WTC11 (cell line): ENCODE data around the gene SLC6A20. TPM values are rescaled to one million over a fixed set of nuclear protein-coding genes. Genes with fewer than 3 reads are reported as not detected.

Experiments
- ATAC-seq: fragments of 200-7000 bp; cut with Tn5 transposase; 2 replicates; pipeline ENCODE4 v1.10.0; 2021; ENCODE audit warnings: mild to moderate bottlenecking, moderate library complexity
- CTCF ChIA-PET: fragments of 300-600 bp; sonication (Branson Sonifier 250); formaldehyde crosslinking; loops from one replicate; lab custom pipeline; 2021; ENCODE audit warnings: antibody characterized with exemption; lab: Charles Lee
- POLR2A ChIA-PET: fragments of 350-600 bp; sonication (Branson Sonifier 250); formaldehyde crosslinking; loops from one replicate; lab custom pipeline; 2021; ENCODE audit warnings: antibody characterized with exemption; lab: Charles Lee
- DNase-seq: peaks from one replicate; pipeline ENCODE4 v3.0.0; 2021; ENCODE audit warnings: low spot score
- H3K27ac Mint-ChIP-seq: 2 replicates; pipeline ENCODE4 v1.8.0; 2021; ENCODE audit warnings: mixed read lengths
- H3K27me3 Mint-ChIP-seq: 2 replicates; pipeline ENCODE4 v1.8.0; 2021; ENCODE audit warnings: low read depth, mild to moderate bottlenecking, moderate library complexity, mixed read lengths
- H3K36me3 Mint-ChIP-seq: 2 replicates; pipeline ENCODE4 v1.8.0; 2021; ENCODE audit warnings: mixed read lengths
- H3K4me1 Mint-ChIP-seq: 2 replicates; pipeline ENCODE4 v1.8.0; 2022; ENCODE audit warnings: mixed read lengths
- H3K4me3 Mint-ChIP-seq: 2 replicates; pipeline ENCODE4 v1.8.0; 2021; ENCODE audit warnings: mild to moderate bottlenecking, moderate library complexity, mixed read lengths
- H3K9me3 Mint-ChIP-seq: 2 replicates; pipeline ENCODE4 v1.8.0; 2021; ENCODE audit warnings: mixed read lengths
- CBFB ChIP-seq: sonication (generic); formaldehyde crosslinking; IDR thresholded peaks from 2 replicates; pipeline ENCODE4 v1.8.1; 2022; ENCODE audit warnings: mild to moderate bottlenecking, low read depth, missing genetic modification reagents
- EMX1 ChIP-seq: fragments of 250-450 bp; sonication (Bioruptor Pico); IDR thresholded peaks from 2 replicates; pipeline ENCODE4 v1.8.0; 2021; ENCODE audit warnings: mild to moderate bottlenecking
- ETV6 ChIP-seq: sonication (generic); formaldehyde crosslinking; IDR thresholded peaks from 2 replicates; pipeline ENCODE4 v1.8.1; 2022; ENCODE audit warnings: mild to moderate bottlenecking, missing genetic modification reagents
- GABPB1 ChIP-seq: sonication (generic); formaldehyde crosslinking; IDR thresholded peaks from 2 replicates; pipeline ENCODE4 v1.8.1; 2023; ENCODE audit warnings: mild to moderate bottlenecking, missing genetic modification reagents
- HMGA2 ChIP-seq: fragments of 250-450 bp; sonication (Bioruptor Pico); IDR thresholded peaks from 2 replicates; pipeline ENCODE4 v1.4.0; 2021; ENCODE audit warnings: mild to moderate bottlenecking, moderate library complexity
- IRF2 ChIP-seq: sonication (generic); formaldehyde crosslinking; IDR thresholded peaks from 2 replicates; pipeline ENCODE4 v1.8.0; 2022; ENCODE audit warnings: low read depth, missing genetic modification reagents, borderline replicate concordance
- KAT7 ChIP-seq: sonication (generic); formaldehyde crosslinking; IDR thresholded peaks from 2 replicates; pipeline ENCODE4 v1.8.1; 2023; ENCODE audit warnings: missing genetic modification reagents, mild to moderate bottlenecking, borderline replicate concordance
- MXD4 ChIP-seq: fragments of 250-450 bp; sonication (Bioruptor Pico); IDR thresholded peaks from 2 replicates; pipeline ENCODE4 v1.8.0; 2021; ENCODE audit warnings: mild to moderate bottlenecking, moderate library complexity, borderline replicate concordance
- MYBL2 ChIP-seq: sonication (generic); formaldehyde crosslinking; IDR thresholded peaks from 2 replicates; pipeline ENCODE4 v1.8.1; 2023; ENCODE audit warnings: mild to moderate bottlenecking, moderate library complexity, missing genetic modification reagents
- NR1H2 ChIP-seq: sonication (generic); formaldehyde crosslinking; IDR thresholded peaks from 2 replicates; pipeline ENCODE4 v1.9.0; 2021; ENCODE audit warnings: mild to moderate bottlenecking, moderate library complexity, missing genetic modification reagents
- NR3C1 ChIP-seq: sonication (generic); formaldehyde crosslinking; conservative IDR thresholded peaks from 2 replicates; pipeline ENCODE4 v1.8.1; 2023; ENCODE audit warnings: low read depth, mild to moderate bottlenecking, missing genetic modification reagents
- RORB ChIP-seq: fragments of 250-450 bp; sonication (Bioruptor Pico); IDR thresholded peaks from 2 replicates; pipeline ENCODE4 v1.9.0; 2021; ENCODE audit warnings: mild to moderate bottlenecking
- SMAD3 ChIP-seq: sonication (generic); formaldehyde crosslinking; IDR thresholded peaks from 2 replicates; pipeline ENCODE4 v1.8.0; 2022; ENCODE audit warnings: missing genetic modification reagents, mild to moderate bottlenecking, borderline replicate concordance
- SOX15 ChIP-seq: fragments of 250-450 bp; sonication (Bioruptor Pico); IDR thresholded peaks from 2 replicates; pipeline ENCODE4 v1.9.0; 2021; ENCODE audit warnings: mild to moderate bottlenecking
- SP1 ChIP-seq: sonication (generic); formaldehyde crosslinking; conservative IDR thresholded peaks from 2 replicates; pipeline ENCODE4 v1.8.1; 2022; ENCODE audit warnings: missing genetic modification reagents
- TEAD4 ChIP-seq: sonication (generic); formaldehyde crosslinking; IDR thresholded peaks from 2 replicates; pipeline ENCODE4 v1.8.0; 2022; ENCODE audit warnings: mild to moderate bottlenecking, missing genetic modification reagents
- ZNF263 ChIP-seq: sonication (generic); formaldehyde crosslinking; IDR thresholded peaks from 2 replicates; pipeline ENCODE4 v1.8.1; 2022; ENCODE audit warnings: low read depth, mild to moderate bottlenecking, moderate library complexity, missing genetic modification reagents
- ZNF416 ChIP-seq: fragments of 250-450 bp; sonication (Bioruptor Pico); IDR thresholded peaks from 2 replicates; pipeline ENCODE4 v1.9.0; 2021; ENCODE audit warnings: mild to moderate bottlenecking, inconsistent platforms
- total RNA-seq: library from RNA; stranded (reverse); gene quantifications from 3 replicates; pipeline ENCODE4 v1.2.3, GENCODE V29; 2021
- TF ChIP-seq, protein P1 (sequence below): sonication (generic); formaldehyde crosslinking; IDR thresholded peaks from 2 replicates; pipeline ENCODE4 v1.8.0; 2023; ENCODE audit warnings: missing genetic modification reagents, mild to moderate bottlenecking, borderline replicate concordance
- TF ChIP-seq, protein P2 (sequence below): sonication (generic); formaldehyde crosslinking; IDR thresholded peaks from 2 replicates; pipeline ENCODE4 v1.8.1; 2022; ENCODE audit warnings: mild to moderate bottlenecking, moderate library complexity, missing genetic modification reagents
- TF ChIP-seq, protein P3 (sequence below): sonication (generic); formaldehyde crosslinking; IDR thresholded peaks from 2 replicates; pipeline ENCODE4 v1.8.1; 2022; ENCODE audit warnings: mild to moderate bottlenecking, missing genetic modification reagents, moderate library complexity, borderline replicate concordance
- TF ChIP-seq, protein P4 (sequence below): fragments of 200-600 bp; IDR thresholded peaks from 2 replicates; pipeline ENCODE4 v1.8.0; 2022; ENCODE audit warnings: antibody characterized with exemption
- TF ChIP-seq, protein P5 (sequence below): sonication (generic); formaldehyde crosslinking; conservative IDR thresholded peaks from 2 replicates; pipeline ENCODE4 v1.8.1; 2023; ENCODE audit warnings: mild to moderate bottlenecking, low read depth, missing genetic modification reagents, moderate library complexity
- TF ChIP-seq, protein P6 (sequence below): sonication (generic); formaldehyde crosslinking; IDR thresholded peaks from 2 replicates; pipeline ENCODE4 v1.8.0; 2022; ENCODE audit warnings: mild to moderate bottlenecking, missing genetic modification reagents

Gene SLC6A20
- total RNA-seq, 1 experiment from 2014 or later: 0.26 TPM

DNA sequence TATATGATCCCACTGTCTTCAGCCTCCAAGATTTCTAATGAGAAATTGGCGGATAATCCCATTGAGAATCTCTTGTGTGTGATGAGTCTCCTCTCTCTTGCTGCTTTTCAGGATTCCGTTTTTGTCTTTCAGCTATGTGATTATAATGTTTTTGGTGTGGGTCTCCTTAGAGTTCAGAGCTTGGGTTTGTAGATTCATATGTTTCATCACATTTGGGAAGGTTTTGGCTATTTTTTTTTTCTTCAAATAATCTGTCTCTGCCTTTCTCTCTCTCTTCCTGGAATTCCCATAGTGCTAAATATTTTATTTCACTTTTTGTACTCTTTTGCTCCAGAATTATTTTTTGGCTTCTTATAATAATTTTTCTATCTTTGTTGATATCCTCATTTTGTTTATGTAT, 66.7 kb downstream of the SLC6A20 start (continued):
- TF ChIP-seq, protein P1, sequence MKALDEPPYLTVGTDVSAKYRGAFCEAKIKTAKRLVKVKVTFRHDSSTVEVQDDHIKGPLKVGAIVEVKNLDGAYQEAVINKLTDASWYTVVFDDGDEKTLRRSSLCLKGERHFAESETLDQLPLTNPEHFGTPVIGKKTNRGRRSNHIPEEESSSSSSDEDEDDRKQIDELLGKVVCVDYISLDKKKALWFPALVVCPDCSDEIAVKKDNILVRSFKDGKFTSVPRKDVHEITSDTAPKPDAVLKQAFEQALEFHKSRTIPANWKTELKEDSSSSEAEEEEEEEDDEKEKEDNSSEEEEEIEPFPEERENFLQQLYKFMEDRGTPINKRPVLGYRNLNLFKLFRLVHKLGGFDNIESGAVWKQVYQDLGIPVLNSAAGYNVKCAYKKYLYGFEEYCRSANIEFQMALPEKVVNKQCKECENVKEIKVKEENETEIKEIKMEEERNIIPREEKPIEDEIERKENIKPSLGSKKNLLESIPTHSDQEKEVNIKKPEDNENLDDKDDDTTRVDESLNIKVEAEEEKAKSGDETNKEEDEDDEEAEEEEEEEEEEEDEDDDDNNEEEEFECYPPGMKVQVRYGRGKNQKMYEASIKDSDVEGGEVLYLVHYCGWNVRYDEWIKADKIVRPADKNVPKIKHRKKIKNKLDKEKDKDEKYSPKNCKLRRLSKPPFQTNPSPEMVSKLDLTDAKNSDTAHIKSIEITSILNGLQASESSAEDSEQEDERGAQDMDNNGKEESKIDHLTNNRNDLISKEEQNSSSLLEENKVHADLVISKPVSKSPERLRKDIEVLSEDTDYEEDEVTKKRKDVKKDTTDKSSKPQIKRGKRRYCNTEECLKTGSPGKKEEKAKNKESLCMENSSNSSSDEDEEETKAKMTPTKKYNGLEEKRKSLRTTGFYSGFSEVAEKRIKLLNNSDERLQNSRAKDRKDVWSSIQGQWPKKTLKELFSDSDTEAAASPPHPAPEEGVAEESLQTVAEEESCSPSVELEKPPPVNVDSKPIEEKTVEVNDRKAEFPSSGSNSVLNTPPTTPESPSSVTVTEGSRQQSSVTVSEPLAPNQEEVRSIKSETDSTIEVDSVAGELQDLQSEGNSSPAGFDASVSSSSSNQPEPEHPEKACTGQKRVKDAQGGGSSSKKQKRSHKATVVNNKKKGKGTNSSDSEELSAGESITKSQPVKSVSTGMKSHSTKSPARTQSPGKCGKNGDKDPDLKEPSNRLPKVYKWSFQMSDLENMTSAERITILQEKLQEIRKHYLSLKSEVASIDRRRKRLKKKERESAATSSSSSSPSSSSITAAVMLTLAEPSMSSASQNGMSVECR (CRISPR knock-in tag): no peak
- TF ChIP-seq KAT7 (CRISPR knock-in tag): no peak
- TF ChIP-seq, protein P2, sequence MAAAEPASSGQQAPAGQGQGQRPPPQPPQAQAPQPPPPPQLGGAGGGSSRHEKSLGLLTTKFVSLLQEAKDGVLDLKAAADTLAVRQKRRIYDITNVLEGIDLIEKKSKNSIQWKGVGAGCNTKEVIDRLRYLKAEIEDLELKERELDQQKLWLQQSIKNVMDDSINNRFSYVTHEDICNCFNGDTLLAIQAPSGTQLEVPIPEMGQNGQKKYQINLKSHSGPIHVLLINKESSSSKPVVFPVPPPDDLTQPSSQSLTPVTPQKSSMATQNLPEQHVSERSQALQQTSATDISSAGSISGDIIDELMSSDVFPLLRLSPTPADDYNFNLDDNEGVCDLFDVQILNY (CRISPR knock-in tag): no peak
- no peak for TF ChIP-seq ZNF263 (CRISPR knock-in tag)
- no peak for TF ChIP-seq ETV6 (CRISPR knock-in tag)
- no peak for TF ChIP-seq NR1H2 (CRISPR knock-in tag)
- no peak for TF ChIP-seq CBFB (CRISPR knock-in tag)
- TF ChIP-seq RORB: no peak

DNA sequence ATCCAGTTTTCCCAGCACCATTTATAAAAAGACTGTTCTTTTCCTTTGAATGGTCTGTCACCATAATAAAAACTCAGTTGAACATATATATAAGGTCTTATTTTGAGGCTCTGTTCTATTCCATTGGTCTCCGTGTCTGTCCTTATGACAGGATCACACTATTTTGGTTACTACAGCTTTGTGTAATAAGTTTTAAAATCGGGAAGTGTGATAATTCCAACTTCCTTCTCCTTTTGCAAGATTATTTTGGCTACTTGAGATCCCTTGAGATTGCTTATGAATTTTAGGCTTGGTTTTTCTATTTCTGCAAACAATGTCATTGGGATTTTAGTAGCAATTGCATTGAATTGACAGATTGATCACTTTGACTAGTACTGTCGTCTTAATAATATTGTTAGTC, 71.4 kb downstream of the SLC6A20 start:
- H3K4me1 Mint-ChIP-seq: no peaks in the 10 kb centered on the region
- no peak overlapping the region for H3K4me3 Mint-ChIP-seq
- TF ChIP-seq GABPB1 (no peak), MXD4 (no peak), HMGA2 (CRISPR knock-in tag) (no peak), TEAD4 (no peak), SP1 (CRISPR knock-in tag) (no peak), RORB (no peak)
- TF ChIP-seq, protein P3, sequence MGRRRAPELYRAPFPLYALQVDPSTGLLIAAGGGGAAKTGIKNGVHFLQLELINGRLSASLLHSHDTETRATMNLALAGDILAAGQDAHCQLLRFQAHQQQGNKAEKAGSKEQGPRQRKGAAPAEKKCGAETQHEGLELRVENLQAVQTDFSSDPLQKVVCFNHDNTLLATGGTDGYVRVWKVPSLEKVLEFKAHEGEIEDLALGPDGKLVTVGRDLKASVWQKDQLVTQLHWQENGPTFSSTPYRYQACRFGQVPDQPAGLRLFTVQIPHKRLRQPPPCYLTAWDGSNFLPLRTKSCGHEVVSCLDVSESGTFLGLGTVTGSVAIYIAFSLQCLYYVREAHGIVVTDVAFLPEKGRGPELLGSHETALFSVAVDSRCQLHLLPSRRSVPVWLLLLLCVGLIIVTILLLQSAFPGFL: no peak
- no peak for DNase-seq
- ChIA-PET POLR2A (no interaction called here), CTCF (no interaction called here)
- H3K27ac Mint-ChIP-seq: no peak overlapping the region
- H3K9me3 Mint-ChIP-seq: no peaks in the 10 kb centered on the region
- H3K27me3 Mint-ChIP-seq: no peaks in the 10 kb centered on the region
- peaks cover 60% of the 10 kb centered on the region for H3K36me3 Mint-ChIP-seq
- no peak for ATAC-seq

DNA sequence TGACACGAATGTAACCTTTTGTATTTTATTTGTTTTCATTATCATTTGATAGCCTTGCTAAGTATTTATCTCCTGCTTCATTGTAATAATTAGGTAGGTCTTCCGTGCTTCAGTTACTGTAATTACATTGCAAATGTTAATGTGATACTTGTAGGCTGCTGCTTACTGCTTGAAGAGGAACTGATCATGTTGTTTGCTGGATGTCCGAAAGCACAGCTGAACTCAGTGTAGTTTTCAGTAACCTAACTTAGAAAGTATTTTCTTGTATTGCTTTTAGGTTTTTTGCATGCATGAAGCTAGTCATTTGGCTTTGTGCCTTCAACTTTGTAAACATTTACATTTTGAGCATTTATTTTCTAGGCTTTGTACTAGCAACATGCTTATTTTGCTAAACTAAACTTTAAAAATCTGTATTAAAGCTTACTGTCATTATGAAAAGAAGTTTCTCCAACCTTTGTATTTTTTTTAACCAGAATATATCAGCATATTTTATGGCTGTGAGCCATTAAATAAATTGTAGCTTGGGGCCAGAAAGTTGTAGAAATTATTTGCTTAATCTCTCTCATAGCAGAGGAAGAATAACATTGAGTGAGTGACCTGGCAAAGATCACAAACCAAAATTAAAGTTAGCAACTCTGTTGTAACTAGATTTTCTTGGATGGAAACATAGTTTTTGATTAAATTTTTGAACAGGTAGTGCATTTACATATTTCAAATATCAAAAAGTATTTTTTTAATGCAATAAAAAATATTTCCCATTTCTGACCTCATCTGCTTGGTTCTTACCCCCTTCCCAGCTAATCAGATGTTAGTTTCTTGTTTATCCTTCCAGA, 76.5 kb downstream of the SLC6A20 start:
- Mint-ChIP-seq H3K27ac (peak overlapping the region; percentile 48; the same call in 1 of the 2 replicates), H3K4me3 (no peak overlapping the region), H3K9me3 (no peaks in the 10 kb centered on the region), H3K4me1 (no peaks in the 10 kb centered on the region), H3K27me3 (no peaks in the 10 kb centered on the region; the same call in 1 of the 2 replicates), H3K36me3 (peaks cover 56% of the 10 kb centered on the region)
- no peak for ATAC-seq
- no peak for DNase-seq
- CTCF ChIA-PET: no interaction called here
- POLR2A ChIA-PET: no interaction called here
- TF ChIP-seq CBFB (CRISPR knock-in tag): no peak
- TF ChIP-seq, protein P4, sequence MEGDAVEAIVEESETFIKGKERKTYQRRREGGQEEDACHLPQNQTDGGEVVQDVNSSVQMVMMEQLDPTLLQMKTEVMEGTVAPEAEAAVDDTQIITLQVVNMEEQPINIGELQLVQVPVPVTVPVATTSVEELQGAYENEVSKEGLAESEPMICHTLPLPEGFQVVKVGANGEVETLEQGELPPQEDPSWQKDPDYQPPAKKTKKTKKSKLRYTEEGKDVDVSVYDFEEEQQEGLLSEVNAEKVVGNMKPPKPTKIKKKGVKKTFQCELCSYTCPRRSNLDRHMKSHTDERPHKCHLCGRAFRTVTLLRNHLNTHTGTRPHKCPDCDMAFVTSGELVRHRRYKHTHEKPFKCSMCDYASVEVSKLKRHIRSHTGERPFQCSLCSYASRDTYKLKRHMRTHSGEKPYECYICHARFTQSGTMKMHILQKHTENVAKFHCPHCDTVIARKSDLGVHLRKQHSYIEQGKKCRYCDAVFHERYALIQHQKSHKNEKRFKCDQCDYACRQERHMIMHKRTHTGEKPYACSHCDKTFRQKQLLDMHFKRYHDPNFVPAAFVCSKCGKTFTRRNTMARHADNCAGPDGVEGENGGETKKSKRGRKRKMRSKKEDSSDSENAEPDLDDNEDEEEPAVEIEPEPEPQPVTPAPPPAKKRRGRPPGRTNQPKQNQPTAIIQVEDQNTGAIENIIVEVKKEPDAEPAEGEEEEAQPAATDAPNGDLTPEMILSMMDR: no peak
- no peak for TF ChIP-seq EMX1 (CRISPR knock-in tag)
- no peak for TF ChIP-seq SMAD3
- TF ChIP-seq, protein P5, sequence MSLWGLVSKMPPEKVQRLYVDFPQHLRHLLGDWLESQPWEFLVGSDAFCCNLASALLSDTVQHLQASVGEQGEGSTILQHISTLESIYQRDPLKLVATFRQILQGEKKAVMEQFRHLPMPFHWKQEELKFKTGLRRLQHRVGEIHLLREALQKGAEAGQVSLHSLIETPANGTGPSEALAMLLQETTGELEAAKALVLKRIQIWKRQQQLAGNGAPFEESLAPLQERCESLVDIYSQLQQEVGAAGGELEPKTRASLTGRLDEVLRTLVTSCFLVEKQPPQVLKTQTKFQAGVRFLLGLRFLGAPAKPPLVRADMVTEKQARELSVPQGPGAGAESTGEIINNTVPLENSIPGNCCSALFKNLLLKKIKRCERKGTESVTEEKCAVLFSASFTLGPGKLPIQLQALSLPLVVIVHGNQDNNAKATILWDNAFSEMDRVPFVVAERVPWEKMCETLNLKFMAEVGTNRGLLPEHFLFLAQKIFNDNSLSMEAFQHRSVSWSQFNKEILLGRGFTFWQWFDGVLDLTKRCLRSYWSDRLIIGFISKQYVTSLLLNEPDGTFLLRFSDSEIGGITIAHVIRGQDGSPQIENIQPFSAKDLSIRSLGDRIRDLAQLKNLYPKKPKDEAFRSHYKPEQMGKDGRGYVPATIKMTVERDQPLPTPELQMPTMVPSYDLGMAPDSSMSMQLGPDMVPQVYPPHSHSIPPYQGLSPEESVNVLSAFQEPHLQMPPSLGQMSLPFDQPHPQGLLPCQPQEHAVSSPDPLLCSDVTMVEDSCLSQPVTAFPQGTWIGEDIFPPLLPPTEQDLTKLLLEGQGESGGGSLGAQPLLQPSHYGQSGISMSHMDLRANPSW: no peak
- TF ChIP-seq, protein P6, sequence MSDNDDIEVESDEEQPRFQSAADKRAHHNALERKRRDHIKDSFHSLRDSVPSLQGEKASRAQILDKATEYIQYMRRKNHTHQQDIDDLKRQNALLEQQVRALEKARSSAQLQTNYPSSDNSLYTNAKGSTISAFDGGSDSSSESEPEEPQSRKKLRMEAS (CRISPR knock-in tag): no peak
- no peak for TF ChIP-seq SOX15 (CRISPR knock-in tag)
- no peak for TF ChIP-seq NR3C1 (CRISPR knock-in tag)
- TF ChIP-seq IRF2 (CRISPR knock-in tag): no peak
- TF ChIP-seq MYBL2 (CRISPR knock-in tag): no peak
- TF ChIP-seq ZNF416 (CRISPR knock-in tag): no peak
